GM18526 (cell line): ENCODE measurements around the gene CNKSR3.

ENCODE experiments used
- POLR2A ChIP-seq: IDR thresholded peaks from 3 replicates; pipeline ENCODE4 v1.6.1; 2011; ENCODE audit not compliant: insufficient read length; ENCODE audit errors: extremely low read depth

Gene CNKSR3

GRCh38 chr6:154510144-154510905 is at the start of gene CNKSR3:
TSS of gene CNKSR3 (minus strand) at chr6:154510685. CDS start at chr6:154510114, 571 bp downstream.
- peak; percentile 66 for TF ChIP-seq POLR2A

- no peak for TF ChIP-seq POLR2A
Measured at GRCh38 chr6:154558984-154559383, 48.5 kb upstream of the CNKSR3 start.

GRCh38 chr6:154558513-154558912 is 48.0 kb upstream of the CNKSR3 start:
- TF ChIP-seq POLR2A, result no peak

GRCh38 chr6:154555073-154555677 is 44.7 kb upstream of the CNKSR3 start:
- no peak for TF ChIP-seq POLR2A

GRCh38 chr6:154554491-154554890 is 44.0 kb upstream of the CNKSR3 start:
- no peak for TF ChIP-seq POLR2A

- no peak for TF ChIP-seq POLR2A
Measured at GRCh38 chr6:154550779-154551178, 40.3 kb upstream of the CNKSR3 start.

- no peak for TF ChIP-seq POLR2A
Measured at GRCh38 chr6:154549179-154549578, 38.7 kb upstream of the CNKSR3 start.

GRCh38 chr6:154548130-154548830 is 37.8 kb upstream of the CNKSR3 start:
- no peak for TF ChIP-seq POLR2A

GRCh38 chr6:154543628-154544027 is 33.1 kb upstream of the CNKSR3 start:
- TF ChIP-seq POLR2A, result no peak

- no peak for TF ChIP-seq POLR2A
Measured at GRCh38 chr6:154542747-154543146, 32.3 kb upstream of the CNKSR3 start.

- no peak for TF ChIP-seq POLR2A
Measured at GRCh38 chr6:154539593-154540269, 29.2 kb upstream of the CNKSR3 start.

GRCh38 chr6:154538640-154539191 is 28.2 kb upstream of the CNKSR3 start:
- no peak for TF ChIP-seq POLR2A

GRCh38 chr6:154537511-154538325 is 27.2 kb upstream of the CNKSR3 start:
- no peak for TF ChIP-seq POLR2A

GRCh38 chr6:154536999-154537398 is 26.5 kb upstream of the CNKSR3 start:
- TF ChIP-seq POLR2A, result no peak
